ENCODE measurements around the gene XRN2.

- TF ChIP-seq CTCF (conservative IDR thresholded peaks at IDR 0.05; ENCODE audit: low read depth, low read length) (no peak), EZH2phosphoT487 (IDR thresholded peaks at IDR 0.05; ENCODE audit: borderline replicate concordance, low read length) (no peak)
Measured at GRCh38 chr20:21384308-21384892, 81.3 kb downstream of the XRN2 start.

Data from PC-3 (cell line).